WTC11 (cell line): ENCODE measurements around the gene DNAJB8. TPM values are rescaled to one million over a fixed set of nuclear protein-coding genes. Genes with fewer than 3 reads are reported as not detected.

ENCODE experiments used
- ATAC-seq: fragments of 200-7000 bp; cut with Tn5 transposase; 2 replicates; pipeline ENCODE4 v1.10.0; 2021; ENCODE audit warnings: mild to moderate bottlenecking, moderate library complexity
- CTCF ChIA-PET: fragments of 300-600 bp; sonication (Branson Sonifier 250); formaldehyde crosslinking; loops from one replicate; lab custom pipeline; 2021; ENCODE audit warnings: antibody characterized with exemption; lab: Charles Lee
- POLR2A ChIA-PET: fragments of 350-600 bp; sonication (Branson Sonifier 250); formaldehyde crosslinking; loops from one replicate; lab custom pipeline; 2021; ENCODE audit warnings: antibody characterized with exemption; lab: Charles Lee
- DNase-seq: peaks from one replicate; pipeline ENCODE4 v3.0.0; 2021; ENCODE audit warnings: low spot score
- H3K27ac Mint-ChIP-seq: 2 replicates; pipeline ENCODE4 v1.8.0; 2021; ENCODE audit warnings: mixed read lengths
- H3K27me3 Mint-ChIP-seq: 2 replicates; pipeline ENCODE4 v1.8.0; 2021; ENCODE audit warnings: low read depth, mild to moderate bottlenecking, moderate library complexity, mixed read lengths
- H3K36me3 Mint-ChIP-seq: 2 replicates; pipeline ENCODE4 v1.8.0; 2021; ENCODE audit warnings: mixed read lengths
- H3K4me1 Mint-ChIP-seq: 2 replicates; pipeline ENCODE4 v1.8.0; 2022; ENCODE audit warnings: mixed read lengths
- H3K4me3 Mint-ChIP-seq: 2 replicates; pipeline ENCODE4 v1.8.0; 2021; ENCODE audit warnings: mild to moderate bottlenecking, moderate library complexity, mixed read lengths
- H3K9me3 Mint-ChIP-seq: 2 replicates; pipeline ENCODE4 v1.8.0; 2021; ENCODE audit warnings: mixed read lengths
- ATF1 ChIP-seq: sonication (generic); formaldehyde crosslinking; IDR thresholded peaks from 2 replicates; pipeline ENCODE4 v1.8.1; 2023; ENCODE audit warnings: mild to moderate bottlenecking, moderate library complexity, missing genetic modification reagents
- CREM ChIP-seq: sonication (generic); formaldehyde crosslinking; IDR thresholded peaks from 2 replicates; pipeline ENCODE4 v1.8.1; 2022; ENCODE audit warnings: mild to moderate bottlenecking, missing genetic modification reagents, moderate library complexity
- EMX1 ChIP-seq: fragments of 250-450 bp; sonication (Bioruptor Pico); IDR thresholded peaks from 2 replicates; pipeline ENCODE4 v1.8.0; 2021; ENCODE audit warnings: mild to moderate bottlenecking
- FOXJ3 ChIP-seq: sonication (generic); formaldehyde crosslinking; IDR thresholded peaks from 2 replicates; pipeline ENCODE4 v1.9.0; 2021; ENCODE audit warnings: missing genetic modification reagents, mild to moderate bottlenecking, borderline replicate concordance
- GTF2I ChIP-seq: fragments of 250-450 bp; sonication (Bioruptor Pico); conservative IDR thresholded peaks from 2 replicates; pipeline ENCODE4 v1.4.0; 2021; ENCODE audit warnings: mild to moderate bottlenecking
- JUN ChIP-seq: sonication (generic); formaldehyde crosslinking; IDR thresholded peaks from 2 replicates; pipeline ENCODE4 v1.8.0; 2023; ENCODE audit warnings: mild to moderate bottlenecking, missing genetic modification reagents
- SOX15 ChIP-seq: fragments of 250-450 bp; sonication (Bioruptor Pico); IDR thresholded peaks from 2 replicates; pipeline ENCODE4 v1.9.0; 2021; ENCODE audit warnings: mild to moderate bottlenecking
- TEAD1 ChIP-seq: sonication (generic); formaldehyde crosslinking; IDR thresholded peaks from 2 replicates; pipeline ENCODE4 v1.8.0; 2022; ENCODE audit warnings: mild to moderate bottlenecking, missing genetic modification reagents
- TEAD4 ChIP-seq: sonication (generic); formaldehyde crosslinking; IDR thresholded peaks from 2 replicates; pipeline ENCODE4 v1.8.0; 2022; ENCODE audit warnings: mild to moderate bottlenecking, missing genetic modification reagents
- ZNF138 ChIP-seq: sonication (generic); formaldehyde crosslinking; conservative IDR thresholded peaks from 2 replicates; pipeline ENCODE4 v1.8.1; 2022; ENCODE audit warnings: mild to moderate bottlenecking, moderate library complexity, missing genetic modification reagents
- total RNA-seq: library from RNA; stranded (reverse); gene quantifications from 3 replicates; pipeline ENCODE4 v1.2.3, GENCODE V29; 2021
- TF ChIP-seq, protein P1 (sequence below): fragments of 200-600 bp; IDR thresholded peaks from 2 replicates; pipeline ENCODE4 v1.8.0; 2022; ENCODE audit warnings: antibody characterized with exemption
- TF ChIP-seq, protein P2 (sequence below): fragments of 250-450 bp; sonication (Bioruptor Pico); IDR thresholded peaks from 2 replicates; pipeline ENCODE4 v1.9.0; 2021; ENCODE audit warnings: mild to moderate bottlenecking
- TF ChIP-seq, protein P3 (sequence below): sonication (generic); formaldehyde crosslinking; IDR thresholded peaks from 2 replicates; pipeline ENCODE4 v1.8.1; 2023; ENCODE audit warnings: mild to moderate bottlenecking, missing genetic modification reagents
- TF ChIP-seq, protein P4 (sequence below): sonication (generic); formaldehyde crosslinking; conservative IDR thresholded peaks from 2 replicates; pipeline ENCODE4 v1.8.1; 2023; ENCODE audit warnings: mild to moderate bottlenecking, low read depth, missing genetic modification reagents, moderate library complexity
- TF ChIP-seq, protein P5 (sequence below): sonication (generic); formaldehyde crosslinking; IDR thresholded peaks from 2 replicates; pipeline ENCODE4 v1.8.0; 2022; ENCODE audit warnings: mild to moderate bottlenecking, missing genetic modification reagents

Gene DNAJB8
- total RNA-seq, 1 experiment from 2014 or later = not detected

DNA sequence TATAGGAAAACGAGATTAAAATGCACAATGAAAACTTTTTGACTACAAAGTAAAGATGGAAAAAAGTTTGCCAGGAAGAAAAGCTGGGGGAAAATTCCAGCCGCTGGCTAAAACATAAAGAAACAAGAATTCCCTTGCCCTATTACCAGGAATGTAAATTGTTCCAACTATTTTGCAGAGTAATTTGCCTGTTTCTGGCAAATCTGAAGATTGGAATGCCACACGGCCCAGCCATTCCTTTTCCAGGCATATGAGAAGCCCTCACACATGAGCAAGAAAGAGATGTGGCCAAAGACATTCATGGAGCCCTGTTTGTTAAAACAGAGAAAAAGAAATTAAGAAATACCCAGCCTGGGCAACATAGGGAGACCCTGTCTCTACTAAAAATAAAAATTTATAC lies 34.7 kb upstream of the DNAJB8 start:
- TF ChIP-seq, protein P1, sequence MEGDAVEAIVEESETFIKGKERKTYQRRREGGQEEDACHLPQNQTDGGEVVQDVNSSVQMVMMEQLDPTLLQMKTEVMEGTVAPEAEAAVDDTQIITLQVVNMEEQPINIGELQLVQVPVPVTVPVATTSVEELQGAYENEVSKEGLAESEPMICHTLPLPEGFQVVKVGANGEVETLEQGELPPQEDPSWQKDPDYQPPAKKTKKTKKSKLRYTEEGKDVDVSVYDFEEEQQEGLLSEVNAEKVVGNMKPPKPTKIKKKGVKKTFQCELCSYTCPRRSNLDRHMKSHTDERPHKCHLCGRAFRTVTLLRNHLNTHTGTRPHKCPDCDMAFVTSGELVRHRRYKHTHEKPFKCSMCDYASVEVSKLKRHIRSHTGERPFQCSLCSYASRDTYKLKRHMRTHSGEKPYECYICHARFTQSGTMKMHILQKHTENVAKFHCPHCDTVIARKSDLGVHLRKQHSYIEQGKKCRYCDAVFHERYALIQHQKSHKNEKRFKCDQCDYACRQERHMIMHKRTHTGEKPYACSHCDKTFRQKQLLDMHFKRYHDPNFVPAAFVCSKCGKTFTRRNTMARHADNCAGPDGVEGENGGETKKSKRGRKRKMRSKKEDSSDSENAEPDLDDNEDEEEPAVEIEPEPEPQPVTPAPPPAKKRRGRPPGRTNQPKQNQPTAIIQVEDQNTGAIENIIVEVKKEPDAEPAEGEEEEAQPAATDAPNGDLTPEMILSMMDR = no peak
- no peak for TF ChIP-seq SOX15 (CRISPR knock-in tag)
- TF ChIP-seq CREM (CRISPR knock-in tag) = no peak
- TF ChIP-seq, protein P2, sequence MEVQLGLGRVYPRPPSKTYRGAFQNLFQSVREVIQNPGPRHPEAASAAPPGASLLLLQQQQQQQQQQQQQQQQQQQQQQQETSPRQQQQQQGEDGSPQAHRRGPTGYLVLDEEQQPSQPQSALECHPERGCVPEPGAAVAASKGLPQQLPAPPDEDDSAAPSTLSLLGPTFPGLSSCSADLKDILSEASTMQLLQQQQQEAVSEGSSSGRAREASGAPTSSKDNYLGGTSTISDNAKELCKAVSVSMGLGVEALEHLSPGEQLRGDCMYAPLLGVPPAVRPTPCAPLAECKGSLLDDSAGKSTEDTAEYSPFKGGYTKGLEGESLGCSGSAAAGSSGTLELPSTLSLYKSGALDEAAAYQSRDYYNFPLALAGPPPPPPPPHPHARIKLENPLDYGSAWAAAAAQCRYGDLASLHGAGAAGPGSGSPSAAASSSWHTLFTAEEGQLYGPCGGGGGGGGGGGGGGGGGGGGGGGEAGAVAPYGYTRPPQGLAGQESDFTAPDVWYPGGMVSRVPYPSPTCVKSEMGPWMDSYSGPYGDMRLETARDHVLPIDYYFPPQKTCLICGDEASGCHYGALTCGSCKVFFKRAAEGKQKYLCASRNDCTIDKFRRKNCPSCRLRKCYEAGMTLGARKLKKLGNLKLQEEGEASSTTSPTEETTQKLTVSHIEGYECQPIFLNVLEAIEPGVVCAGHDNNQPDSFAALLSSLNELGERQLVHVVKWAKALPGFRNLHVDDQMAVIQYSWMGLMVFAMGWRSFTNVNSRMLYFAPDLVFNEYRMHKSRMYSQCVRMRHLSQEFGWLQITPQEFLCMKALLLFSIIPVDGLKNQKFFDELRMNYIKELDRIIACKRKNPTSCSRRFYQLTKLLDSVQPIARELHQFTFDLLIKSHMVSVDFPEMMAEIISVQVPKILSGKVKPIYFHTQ (CRISPR knock-in tag) = no peak
- ChIA-PET POLR2A (no interaction called here), CTCF (no interaction called here)
- DNase-seq = no peak
- H3K9me3 Mint-ChIP-seq = peaks cover 9% of the 10 kb centered on the region
- peaks cover 54% of the 10 kb centered on the region for H3K27me3 Mint-ChIP-seq
- peaks cover 7% of the 10 kb centered on the region; the same call in 1 of the 2 replicates for H3K4me1 Mint-ChIP-seq
- no peak overlapping the region for H3K27ac Mint-ChIP-seq
- no peak for ATAC-seq
- H3K4me3 Mint-ChIP-seq = no peak overlapping the region
- H3K36me3 Mint-ChIP-seq = no peaks in the 10 kb centered on the region

DNA sequence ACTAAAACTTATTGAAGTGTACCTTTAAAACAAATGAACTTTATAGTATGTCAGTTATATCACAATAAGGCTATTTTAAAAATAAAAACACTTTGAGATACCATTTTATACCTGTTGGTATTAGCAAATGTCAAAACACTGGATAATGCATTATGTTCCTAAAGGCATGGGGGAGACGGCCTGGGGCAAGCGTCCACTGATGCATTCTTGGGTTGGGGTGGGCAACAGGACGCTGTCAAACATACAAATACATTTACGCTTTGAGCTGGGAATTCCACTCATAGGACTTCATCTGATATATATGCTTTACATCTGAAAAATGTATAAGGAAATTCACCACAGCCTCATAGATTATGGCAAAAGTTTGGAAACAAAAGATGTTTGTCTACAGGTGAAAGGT lies 33.9 kb upstream of the DNAJB8 start:
- DNase-seq = no peak
- H3K4me1 Mint-ChIP-seq = peaks cover 13% of the 10 kb centered on the region
- no peak overlapping the region for H3K27ac Mint-ChIP-seq
- ChIA-PET CTCF (no interaction called here), POLR2A (no interaction called here)
- H3K27me3 Mint-ChIP-seq = peaks cover 59% of the 10 kb centered on the region
- TF ChIP-seq TEAD1 (CRISPR knock-in tag) (no peak), TEAD4 (CRISPR knock-in tag) (no peak), JUN (CRISPR knock-in tag) (no peak), ATF1 (no peak), GTF2I (CRISPR knock-in tag) (no peak), FOXJ3 (CRISPR knock-in tag) (no peak), EMX1 (CRISPR knock-in tag) (no peak), ZNF138 (CRISPR knock-in tag) (no peak)
- TF ChIP-seq, protein P3, sequence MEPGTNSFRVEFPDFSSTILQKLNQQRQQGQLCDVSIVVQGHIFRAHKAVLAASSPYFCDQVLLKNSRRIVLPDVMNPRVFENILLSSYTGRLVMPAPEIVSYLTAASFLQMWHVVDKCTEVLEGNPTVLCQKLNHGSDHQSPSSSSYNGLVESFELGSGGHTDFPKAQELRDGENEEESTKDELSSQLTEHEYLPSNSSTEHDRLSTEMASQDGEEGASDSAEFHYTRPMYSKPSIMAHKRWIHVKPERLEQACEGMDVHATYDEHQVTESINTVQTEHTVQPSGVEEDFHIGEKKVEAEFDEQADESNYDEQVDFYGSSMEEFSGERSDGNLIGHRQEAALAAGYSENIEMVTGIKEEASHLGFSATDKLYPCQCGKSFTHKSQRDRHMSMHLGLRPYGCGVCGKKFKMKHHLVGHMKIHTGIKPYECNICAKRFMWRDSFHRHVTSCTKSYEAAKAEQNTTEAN (CRISPR knock-in tag) = no peak
- TF ChIP-seq, protein P4, sequence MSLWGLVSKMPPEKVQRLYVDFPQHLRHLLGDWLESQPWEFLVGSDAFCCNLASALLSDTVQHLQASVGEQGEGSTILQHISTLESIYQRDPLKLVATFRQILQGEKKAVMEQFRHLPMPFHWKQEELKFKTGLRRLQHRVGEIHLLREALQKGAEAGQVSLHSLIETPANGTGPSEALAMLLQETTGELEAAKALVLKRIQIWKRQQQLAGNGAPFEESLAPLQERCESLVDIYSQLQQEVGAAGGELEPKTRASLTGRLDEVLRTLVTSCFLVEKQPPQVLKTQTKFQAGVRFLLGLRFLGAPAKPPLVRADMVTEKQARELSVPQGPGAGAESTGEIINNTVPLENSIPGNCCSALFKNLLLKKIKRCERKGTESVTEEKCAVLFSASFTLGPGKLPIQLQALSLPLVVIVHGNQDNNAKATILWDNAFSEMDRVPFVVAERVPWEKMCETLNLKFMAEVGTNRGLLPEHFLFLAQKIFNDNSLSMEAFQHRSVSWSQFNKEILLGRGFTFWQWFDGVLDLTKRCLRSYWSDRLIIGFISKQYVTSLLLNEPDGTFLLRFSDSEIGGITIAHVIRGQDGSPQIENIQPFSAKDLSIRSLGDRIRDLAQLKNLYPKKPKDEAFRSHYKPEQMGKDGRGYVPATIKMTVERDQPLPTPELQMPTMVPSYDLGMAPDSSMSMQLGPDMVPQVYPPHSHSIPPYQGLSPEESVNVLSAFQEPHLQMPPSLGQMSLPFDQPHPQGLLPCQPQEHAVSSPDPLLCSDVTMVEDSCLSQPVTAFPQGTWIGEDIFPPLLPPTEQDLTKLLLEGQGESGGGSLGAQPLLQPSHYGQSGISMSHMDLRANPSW (CRISPR knock-in tag) = no peak
- TF ChIP-seq, protein P5, sequence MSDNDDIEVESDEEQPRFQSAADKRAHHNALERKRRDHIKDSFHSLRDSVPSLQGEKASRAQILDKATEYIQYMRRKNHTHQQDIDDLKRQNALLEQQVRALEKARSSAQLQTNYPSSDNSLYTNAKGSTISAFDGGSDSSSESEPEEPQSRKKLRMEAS (CRISPR knock-in tag) = no peak
- no peaks in the 10 kb centered on the region for H3K36me3 Mint-ChIP-seq
- ATAC-seq = no peak
- no peak overlapping the region for H3K4me3 Mint-ChIP-seq
- H3K9me3 Mint-ChIP-seq = peaks cover 2% of the 10 kb centered on the region; the same call in 1 of the 2 replicates
